COR-L47 (cell line): ENCODE data around the gene FAM90A1.
"Not testable (repeated sequence)": the region's sequence is repeated elsewhere in the genome, so short reads cannot be mapped to it uniquely, and the experiment has no call there.

Source experiments
- DNase-seq: peaks from one replicate; lab custom pipeline; 2025; lab: John Stamatoyannopoulos, UW

Gene FAM90A1

GRCh38 chr12:8226992-8227731 is at the start of gene FAM90A1:
FAM90A1 (minus strand) TSS chr12:8227618; CDS start chr12:8224832, 2,786 bp downstream.
- DNase-seq: not testable (repeated sequence)

GRCh38 chr12:8276397-8276796 is 49.0 kb upstream of the FAM90A1 start:
- DNase-seq: not testable (repeated sequence)

GRCh38 chr12:8266706-8267105 is 39.3 kb upstream of the FAM90A1 start:
- DNase-seq: not testable (repeated sequence)

GRCh38 chr12:8264236-8264635 is 36.8 kb upstream of the FAM90A1 start:
- not testable (repeated sequence) for DNase-seq

GRCh38 chr12:8261111-8261554 is 33.7 kb upstream of the FAM90A1 start:
- DNase-seq: not testable (repeated sequence)

GRCh38 chr12:8256356-8256755 is 28.9 kb upstream of the FAM90A1 start:
- DNase-seq: not testable (repeated sequence)

- DNase-seq: not testable (repeated sequence)
Observed at GRCh38 chr12:8254705-8255104, 27.3 kb upstream of the FAM90A1 start.

- DNase-seq: not testable (repeated sequence)
Observed at GRCh38 chr12:8252056-8252818, 24.8 kb upstream of the FAM90A1 start.

- DNase-seq: not testable (repeated sequence)
Observed at GRCh38 chr12:8251616-8252015, 24.2 kb upstream of the FAM90A1 start.

GRCh38 chr12:8246941-8247535 is 19.6 kb upstream of the FAM90A1 start:
- not testable (repeated sequence) for DNase-seq

- not testable (repeated sequence) for DNase-seq
Observed at GRCh38 chr12:8243682-8244161, 16.3 kb upstream of the FAM90A1 start.

GRCh38 chr12:8242880-8243681 is 15.7 kb upstream of the FAM90A1 start:
- DNase-seq: not testable (repeated sequence)

- DNase-seq: not testable (repeated sequence)
Observed at GRCh38 chr12:8242622-8242879, 15.1 kb upstream of the FAM90A1 start.

- not testable (repeated sequence) for DNase-seq
Observed at GRCh38 chr12:8241917-8242621, 14.7 kb upstream of the FAM90A1 start.

GRCh38 chr12:8240340-8241114 is 13.1 kb upstream of the FAM90A1 start:
- not testable (repeated sequence) for DNase-seq

GRCh38 chr12:8237031-8237430 is 9.6 kb upstream of the FAM90A1 start:
- DNase-seq: not testable (repeated sequence)

GRCh38 chr12:8235316-8236157 is 8.1 kb upstream of the FAM90A1 start:
- DNase-seq: not testable (repeated sequence)

GRCh38 chr12:8234746-8235145 is 7.3 kb upstream of the FAM90A1 start:
- DNase-seq: not testable (repeated sequence)

GRCh38 chr12:8233935-8234495 is 6.6 kb upstream of the FAM90A1 start:
- not testable (repeated sequence) for DNase-seq
